ENCODE measurements around the gene ARAP3. TPM values are rescaled to one million over a fixed set of nuclear protein-coding genes. Genes with fewer than 3 reads are reported as not detected.

Gene ARAP3
- total and polyA plus RNA-seq, 9 of the 15 experiments (the other 6 are each of a cell fraction or from before 2014, with no cell fraction given), result 0.83 to 25.7 (median 6.4) TPM

- TF ChIP-seq, protein P1, sequence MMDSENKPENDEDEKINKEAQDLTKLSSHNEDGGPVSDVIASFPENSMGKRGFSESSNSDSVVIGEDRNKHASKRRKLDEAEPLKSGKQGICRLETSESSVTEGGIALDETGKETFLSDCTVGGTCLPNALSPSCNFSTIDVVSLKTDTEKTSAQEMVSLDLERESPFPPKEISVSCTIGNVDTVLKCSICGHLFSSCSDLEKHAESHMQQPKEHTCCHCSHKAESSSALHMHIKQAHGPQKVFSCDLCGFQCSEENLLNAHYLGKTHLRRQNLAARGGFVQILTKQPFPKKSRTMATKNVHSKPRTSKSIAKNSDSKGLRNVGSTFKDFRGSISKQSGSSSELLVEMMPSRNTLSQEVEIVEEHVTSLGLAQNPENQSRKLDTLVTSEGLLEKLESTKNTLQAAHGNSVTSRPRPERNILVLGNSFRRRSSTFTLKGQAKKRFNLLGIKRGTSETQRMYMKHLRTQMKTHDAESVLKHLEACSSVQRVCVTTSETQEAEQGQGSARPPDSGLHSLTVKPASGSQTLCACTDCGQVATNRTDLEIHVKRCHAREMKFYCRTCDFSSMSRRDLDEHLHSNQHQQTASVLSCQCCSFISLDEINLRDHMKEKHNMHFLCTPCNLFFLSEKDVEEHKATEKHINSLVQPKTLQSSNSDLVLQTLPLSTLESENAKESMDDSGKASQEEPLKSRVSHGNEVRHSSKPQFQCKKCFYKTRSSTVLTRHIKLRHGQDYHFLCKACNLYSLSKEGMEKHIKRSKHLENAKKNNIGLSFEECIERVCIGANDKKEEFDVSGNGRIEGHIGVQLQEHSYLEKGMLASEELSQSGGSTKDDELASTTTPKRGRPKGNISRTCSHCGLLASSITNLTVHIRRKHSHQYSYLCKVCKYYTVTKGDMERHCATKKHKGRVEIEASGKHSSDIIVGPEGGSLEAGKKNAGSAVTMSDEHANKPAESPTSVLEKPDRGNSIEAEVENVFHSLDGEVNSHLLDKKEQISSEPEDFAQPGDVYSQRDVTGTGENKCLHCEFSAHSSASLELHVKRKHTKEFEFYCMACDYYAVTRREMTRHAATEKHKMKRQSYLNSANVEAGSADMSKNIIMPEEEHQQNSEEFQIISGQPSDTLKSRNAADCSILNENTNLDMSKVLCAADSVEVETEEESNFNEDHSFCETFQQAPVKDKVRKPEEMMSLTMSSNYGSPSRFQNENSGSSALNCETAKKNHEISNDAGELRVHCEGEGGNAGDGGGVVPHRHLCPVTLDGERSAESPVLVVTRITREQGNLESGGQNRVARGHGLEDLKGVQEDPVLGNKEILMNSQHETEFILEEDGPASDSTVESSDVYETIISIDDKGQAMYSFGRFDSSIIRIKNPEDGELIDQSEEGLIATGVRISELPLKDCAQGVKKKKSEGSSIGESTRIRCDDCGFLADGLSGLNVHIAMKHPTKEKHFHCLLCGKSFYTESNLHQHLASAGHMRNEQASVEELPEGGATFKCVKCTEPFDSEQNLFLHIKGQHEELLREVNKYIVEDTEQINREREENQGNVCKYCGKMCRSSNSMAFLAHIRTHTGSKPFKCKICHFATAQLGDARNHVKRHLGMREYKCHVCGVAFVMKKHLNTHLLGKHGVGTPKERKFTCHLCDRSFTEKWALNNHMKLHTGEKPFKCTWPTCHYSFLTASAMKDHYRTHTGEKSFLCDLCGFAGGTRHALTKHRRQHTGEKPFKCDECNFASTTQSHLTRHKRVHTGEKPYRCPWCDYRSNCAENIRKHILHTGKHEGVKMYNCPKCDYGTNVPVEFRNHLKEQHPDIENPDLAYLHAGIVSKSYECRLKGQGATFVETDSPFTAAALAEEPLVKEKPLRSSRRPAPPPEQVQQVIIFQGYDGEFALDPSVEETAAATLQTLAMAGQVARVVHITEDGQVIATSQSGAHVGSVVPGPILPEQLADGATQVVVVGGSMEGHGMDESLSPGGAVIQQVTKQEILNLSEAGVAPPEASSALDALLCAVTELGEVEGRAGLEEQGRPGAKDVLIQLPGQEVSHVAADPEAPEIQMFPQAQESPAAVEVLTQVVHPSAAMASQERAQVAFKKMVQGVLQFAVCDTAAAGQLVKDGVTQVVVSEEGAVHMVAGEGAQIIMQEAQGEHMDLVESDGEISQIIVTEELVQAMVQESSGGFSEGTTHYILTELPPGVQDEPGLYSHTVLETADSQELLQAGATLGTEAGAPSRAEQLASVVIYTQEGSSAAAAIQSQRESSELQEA (IDR thresholded peaks at IDR 0.05; ENCODE audit: low read depth), result no peak
- TF ChIP-seq FOXK2 (conservative IDR thresholded peaks at IDR 0.05 in 1 of 2, IDR thresholded peaks at IDR 0.05 in 1 of 2; ENCODE audit: low read depth in 2 of 2), result peak in 1 of 2 experiments; percentile 46; a peak in 1 of 4 replicates
- TF ChIP-seq MIER1 (IDR thresholded peaks at IDR 0.05; ENCODE audit: low read depth), result peak; percentile 67; the same call in 1 of the 2 replicates
- no peak for TF ChIP-seq PRDM10 (IDR thresholded peaks at IDR 0.05; ENCODE audit: partially characterized antibody)
- TF ChIP-seq SRF (CRISPR knock-in tag; IDR thresholded peaks at IDR 0.05), result no peak
- TF ChIP-seq FUS (optimal IDR thresholded peaks at IDR 0.05; ENCODE audit: low read depth, low read length), result no peak
- no peak for TF ChIP-seq KLF10 (CRISPR knock-in tag; IDR thresholded peaks at IDR 0.05)
- TF ChIP-seq ZKSCAN1 (IDR thresholded peaks at IDR 0.05; ENCODE audit: low read depth, low read length), result no peak
- TF ChIP-seq ELF4 (CRISPR knock-in tag; IDR thresholded peaks at IDR 0.05), result no peak
- TF ChIP-seq ZNF133 (CRISPR knock-in tag; IDR thresholded peaks at IDR 0.05), result no peak
- TF ChIP-seq JUND (IDR thresholded peaks at IDR 0.05; ENCODE audit: borderline replicate concordance, low read depth, low read length), result peak; percentile 70; the same call in 1 of the 2 replicates
- peak; percentile 50; the same call in 1 of the 3 replicates for TF ChIP-seq JUND (tag; IDR thresholded peaks at IDR 0.05; ENCODE audit: borderline replicate concordance, low read depth, low read length)
- TF ChIP-seq ZBTB49 (CRISPR knock-in tag; IDR thresholded peaks at IDR 0.05; ENCODE audit: borderline replicate concordance), result no peak
These were observed 40.3 kb downstream of the ARAP3 start (continued) for GRCh38 chr5:141641634-141642267.

Data from K562 (cell line).